HG02678 (cell line): Measurements from ENCODE around the gene MYOCOS.
A peak's percentile ranks its signal among the peaks of the same experiment; 100 is the strongest.
"Not testable (repeated sequence)": the region's sequence is repeated elsewhere in the genome, so short reads cannot be mapped to it uniquely, and the experiment has no call there.

Experiments
- ATAC-seq: cut with Tn5 transposase; IDR thresholded peaks from one replicate; pipeline ENCODE4 v1.9.1; 2021; ENCODE audit warnings: mild to moderate bottlenecking, moderate library complexity; ENCODE audit not compliant: unreplicated experiment

Gene MYOCOS

GRCh38 chr1:171622152-171622462, at the start of gene MYOCOS:
Gene MYOCOS, plus strand, starts transcription at chr1:171622243. Its CDS starts 1,641 bp downstream, at chr1:171623884.
- ATAC-seq = no peak

GRCh38 chr1:171576144-171576543, 45.9 kb upstream of the MYOCOS start:
- no peak for ATAC-seq

- no peak for ATAC-seq
Observed at GRCh38 chr1:171581226-171581625, 40.8 kb upstream of the MYOCOS start.

GRCh38 chr1:171581766-171582165, 40.3 kb upstream of the MYOCOS start:
- ATAC-seq = no peak

GRCh38 chr1:171582589-171582988, 39.5 kb upstream of the MYOCOS start:
- no peak for ATAC-seq

- ATAC-seq = no peak
Observed at GRCh38 chr1:171583591-171584201, 38.3 kb upstream of the MYOCOS start.

GRCh38 chr1:171585715-171586114, 36.3 kb upstream of the MYOCOS start:
- ATAC-seq = no peak

- no peak for ATAC-seq
Observed at GRCh38 chr1:171588230-171588629, 33.8 kb upstream of the MYOCOS start.

GRCh38 chr1:171590022-171590421, 32.0 kb upstream of the MYOCOS start:
- no peak for ATAC-seq

- no peak for ATAC-seq
Observed at GRCh38 chr1:171595324-171595723, 26.7 kb upstream of the MYOCOS start.

GRCh38 chr1:171596119-171596518, 25.9 kb upstream of the MYOCOS start:
- ATAC-seq = no peak

GRCh38 chr1:171596705-171597104, 25.3 kb upstream of the MYOCOS start:
- no peak for ATAC-seq

- no peak for ATAC-seq
Observed at GRCh38 chr1:171597203-171597602, 24.8 kb upstream of the MYOCOS start.

- ATAC-seq = not testable (repeated sequence)
Observed at GRCh38 chr1:171600310-171600709, 21.7 kb upstream of the MYOCOS start.

- ATAC-seq = no peak
Observed at GRCh38 chr1:171600862-171601261, 21.2 kb upstream of the MYOCOS start.

GRCh38 chr1:171603042-171603441, 19.0 kb upstream of the MYOCOS start:
- not testable (repeated sequence) for ATAC-seq

- peak; percentile 70 for ATAC-seq
Observed at GRCh38 chr1:171606402-171606941, 15.6 kb upstream of the MYOCOS start.

GRCh38 chr1:171610385-171610784, 11.7 kb upstream of the MYOCOS start:
- ATAC-seq = peak; percentile 42

- ATAC-seq = no peak
Observed at GRCh38 chr1:171611306-171611705, 10.7 kb upstream of the MYOCOS start.

- no peak for ATAC-seq
Observed at GRCh38 chr1:171613282-171613681, 8.8 kb upstream of the MYOCOS start.

- ATAC-seq = not testable (repeated sequence)
Observed at GRCh38 chr1:171615122-171615906, 6.7 kb upstream of the MYOCOS start.

- no peak for ATAC-seq
Observed at GRCh38 chr1:171616586-171616985, 5.5 kb upstream of the MYOCOS start.
